ENCODE results near the gene GIT1.

DNA sequence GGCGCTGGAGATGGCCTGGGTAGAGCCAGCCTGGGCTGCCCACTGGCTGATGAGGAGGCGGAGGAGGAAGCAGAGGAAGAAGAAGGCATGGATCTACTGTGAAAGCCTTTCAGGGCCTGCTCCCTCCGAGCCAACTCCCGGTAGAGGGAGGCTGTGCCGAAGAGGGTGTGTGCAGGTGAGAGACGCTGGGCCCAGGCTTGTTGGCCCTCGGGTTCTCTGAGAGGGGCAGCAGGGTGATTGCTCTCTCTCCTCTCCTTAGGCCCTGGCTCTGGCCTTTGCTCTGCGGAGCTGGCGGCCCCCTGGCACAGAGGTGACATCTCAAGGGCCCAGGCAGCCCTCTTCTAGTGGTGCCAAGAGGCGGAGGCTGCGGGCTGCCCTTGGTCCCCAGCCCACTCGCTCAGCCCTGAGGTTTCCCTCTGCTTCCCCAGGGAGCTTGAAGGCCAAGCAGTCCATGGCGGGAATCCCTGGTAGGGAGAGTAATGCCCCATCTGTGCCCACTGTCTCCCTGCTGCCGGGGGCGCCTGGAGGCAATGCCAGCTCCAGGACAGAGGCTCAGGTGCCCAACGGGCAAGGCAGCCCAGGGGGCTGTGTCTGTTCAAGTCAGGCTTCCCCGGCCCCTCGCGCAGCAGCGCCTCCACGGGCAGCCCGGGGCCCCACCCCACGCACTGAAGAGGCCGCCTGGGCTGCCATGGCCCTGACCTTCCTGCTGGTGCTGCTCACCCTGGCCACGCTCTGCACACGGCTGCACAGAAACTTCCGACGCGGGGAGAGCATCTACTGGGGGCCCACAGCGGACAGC, 17.4 kb downstream of the GIT1 start:
- TF ChIP-seq, protein P1, sequence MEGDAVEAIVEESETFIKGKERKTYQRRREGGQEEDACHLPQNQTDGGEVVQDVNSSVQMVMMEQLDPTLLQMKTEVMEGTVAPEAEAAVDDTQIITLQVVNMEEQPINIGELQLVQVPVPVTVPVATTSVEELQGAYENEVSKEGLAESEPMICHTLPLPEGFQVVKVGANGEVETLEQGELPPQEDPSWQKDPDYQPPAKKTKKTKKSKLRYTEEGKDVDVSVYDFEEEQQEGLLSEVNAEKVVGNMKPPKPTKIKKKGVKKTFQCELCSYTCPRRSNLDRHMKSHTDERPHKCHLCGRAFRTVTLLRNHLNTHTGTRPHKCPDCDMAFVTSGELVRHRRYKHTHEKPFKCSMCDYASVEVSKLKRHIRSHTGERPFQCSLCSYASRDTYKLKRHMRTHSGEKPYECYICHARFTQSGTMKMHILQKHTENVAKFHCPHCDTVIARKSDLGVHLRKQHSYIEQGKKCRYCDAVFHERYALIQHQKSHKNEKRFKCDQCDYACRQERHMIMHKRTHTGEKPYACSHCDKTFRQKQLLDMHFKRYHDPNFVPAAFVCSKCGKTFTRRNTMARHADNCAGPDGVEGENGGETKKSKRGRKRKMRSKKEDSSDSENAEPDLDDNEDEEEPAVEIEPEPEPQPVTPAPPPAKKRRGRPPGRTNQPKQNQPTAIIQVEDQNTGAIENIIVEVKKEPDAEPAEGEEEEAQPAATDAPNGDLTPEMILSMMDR (IDR thresholded peaks at IDR 0.05; ENCODE audit: insufficient read depth, low read length, poor library complexity, severe bottlenecking): no peak
- TF ChIP-seq EZH2phosphoT487 (conservative IDR thresholded peaks at IDR 0.05; ENCODE audit: low read length): no peak
